HepG2 (cell line): ENCODE data around the gene PRKAR2A. TPM values are rescaled to one million over a fixed set of nuclear protein-coding genes. Genes with fewer than 3 reads are reported as not detected.
"Not testable (repeated sequence)": the region's sequence is repeated elsewhere in the genome, so short reads cannot be mapped to it uniquely, and the experiment has no call there.

Source experiments
- ATAC-seq: fragments of 200-7000 bp; cut with Tn5 transposase; 3 replicates; pipeline ENCODE4 v1.9.1; 2020; ENCODE audit warnings: mild to moderate bottlenecking, moderate library complexity
- BruUV-seq: library from RNA; stranded (reverse); fragments of 400-500 nt; replicated peaks from 2 replicates; lab custom pipeline; 2021; lab: Mats Ljungman, UMichigan
- CTCF ChIA-PET: fragments of 300-600 bp; formaldehyde crosslinking; extraction: SDS; loops from one replicate; lab custom pipeline; 2021; ENCODE audit warnings: low total read pairs, inconsistent platforms, low intra/inter-chr PET ratio; lab: Yijun Ruan, JAX
- POLR2A ChIA-PET: fragments of 350-600 bp; sonication (Branson Sonifier 250); formaldehyde crosslinking; loops from one replicate; lab custom pipeline; 2020; ENCODE audit warnings: antibody characterized with exemption, inconsistent platforms; lab: Yijun Ruan, JAX
- DNase-seq: peaks from one replicate; pipeline ENCODE4 v3.0.0-alpha.2; 2015; ENCODE audit warnings: low spot score
- FAIRE-seq: peaks from 3 replicates; lab custom pipeline; 2011; peaks lifted over from hg19 to GRCh38; lab: Jason Lieb, UNC
- H2AFZ ChIP-seq: one replicate; pipeline ENCODE4 v1.6.1; 2011; ENCODE audit warnings: low read length, inconsistent platforms
- H3K27ac ChIP-seq: fragments of 300-600 bp; 3 replicates; pipeline ENCODE4 v1.8.0; 2011; ENCODE audit warnings: mixed run types, mild to moderate bottlenecking, mixed read lengths, low read length, inconsistent platforms; ENCODE audit not compliant: insufficient read depth; ENCODE audit errors: extremely low read length
- H3K27me3 ChIP-seq, 2 experiments: fragments of 200-600 bp in 1 of 2; 2 replicates in 1 of 2; 3 replicates in 1 of 2; pipeline versions ENCODE4 v1.6.0 to v1.8.0; 2011; ENCODE audit warnings: low read length in 2 of 2, mild to moderate bottlenecking in 2 of 2, moderate library complexity in 2 of 2, inconsistent platforms in 1 of 2; ENCODE audit not compliant: insufficient read depth in 2 of 2, control insufficient read depth in 1 of 2
- H3K36me3 ChIP-seq, 2 experiments: fragments of 200-600 bp in 1 of 2; replicated peaks in 1 of 2; 2 replicates in 1 of 2; 3 replicates in 1 of 2; pipeline versions ENCODE4 v1.5.1 to v1.8.0; 2011; ENCODE audit warnings: low read length in 2 of 2, inconsistent platforms in 1 of 2; ENCODE audit not compliant: insufficient read depth in 2 of 2, control insufficient read depth in 1 of 2
- H3K4me1 ChIP-seq: 2 replicates; pipeline ENCODE4 v1.5.1; 2012; ENCODE audit warnings: low read length, inconsistent platforms; ENCODE audit not compliant: insufficient read depth
- H3K4me2 ChIP-seq: 2 replicates; pipeline ENCODE4 v1.6.0; 2011; ENCODE audit warnings: low read depth, low read length, inconsistent platforms
- H3K4me3 ChIP-seq, 3 experiments: fragments of 200-600 bp in 1 of 3; sonication (generic), shearing (Covaris generic) in 1 of 3; replicated peaks in 1 of 3; 2 replicates each; pipeline ENCODE4 v1.5.1; 2011 to 2016; ENCODE audit warnings: low read length in 3 of 3, inconsistent platforms in 2 of 3, low read depth in 2 of 3, mild to moderate bottlenecking in 2 of 3, control low read depth in 1 of 3, mixed read lengths in 1 of 3; ENCODE audit not compliant: insufficient read depth in 1 of 3
- H3K79me2 ChIP-seq: one replicate; pipeline ENCODE4 v1.6.1; 2011; ENCODE audit warnings: low read length, inconsistent platforms; ENCODE audit not compliant: insufficient read depth
- H3K9ac ChIP-seq: 2 replicates; pipeline ENCODE4 v1.6.0; 2011; ENCODE audit warnings: mild to moderate bottlenecking, low read depth, low read length, inconsistent platforms; ENCODE audit not compliant: insufficient read depth
- H3K9me3 ChIP-seq: 2 replicates; pipeline ENCODE4 v1.5.1; 2012; ENCODE audit warnings: mild to moderate bottlenecking, low read length
- H4K20me1 ChIP-seq: 2 replicates; pipeline ENCODE4 v1.6.0; 2011; ENCODE audit warnings: inconsistent platforms, mild to moderate bottlenecking, low read length, moderate library complexity; ENCODE audit not compliant: insufficient read depth
- BRCA1 ChIP-seq: sonication (generic); formaldehyde crosslinking; IDR thresholded peaks from 2 replicates; pipeline ENCODE4 v1.4.0; 2020; ENCODE audit warnings: missing genetic modification reagents
- HOXA5 ChIP-seq: sonication (generic); formaldehyde crosslinking; IDR thresholded peaks from 2 replicates; pipeline ENCODE4 v1.4.0; 2020; ENCODE audit warnings: missing genetic modification reagents
- SETDB1 ChIP-seq: sonication (generic); formaldehyde crosslinking; IDR thresholded peaks from 2 replicates; pipeline ENCODE4 v1.5.1; 2020; ENCODE audit warnings: missing genetic modification reagents, mild to moderate bottlenecking, borderline replicate concordance
- TCF7 ChIP-seq: sonication (generic); IDR thresholded peaks from 2 replicates; pipeline ENCODE4 v1.6.1; 2016; ENCODE audit warnings: antibody characterized with exemption, low read depth
- ZBTB38 ChIP-seq: sonication (generic); formaldehyde crosslinking; IDR thresholded peaks from 2 replicates; pipeline ENCODE4 v1.5.1; 2020; ENCODE audit warnings: mild to moderate bottlenecking, missing genetic modification reagents
- ZBTB7B ChIP-seq: sonication (generic); formaldehyde crosslinking; IDR thresholded peaks from 2 replicates; pipeline ENCODE4 v1.4.0; 2020; ENCODE audit warnings: missing genetic modification reagents
- ZNF280D ChIP-seq: sonication (generic); formaldehyde crosslinking; IDR thresholded peaks from 2 replicates; pipeline ENCODE4 v1.5.1; 2020; ENCODE audit warnings: mild to moderate bottlenecking, missing genetic modification reagents
- ZNF788 ChIP-seq: sonication (generic); formaldehyde crosslinking; IDR thresholded peaks from 2 replicates; pipeline ENCODE4 v1.5.0; 2020; ENCODE audit warnings: mild to moderate bottlenecking, missing genetic modification reagents, borderline replicate concordance
- WGBS: methylation state at CpG from one replicate; pipeline ENCODE4 v1.1.6; 2017; ENCODE audit warnings: low lambda C conversion rate; 5-methylcytosine and 5-hydroxymethylcytosine counted together
- in situ Hi-C: cut with HindIII; loops from 2 replicates; pipeline ENCODE4 v1.10.0; 2017; ENCODE audit warnings: low pct_unique_long_range_greater_than_20kb; ENCODE audit not compliant: extremely low pct_ligation_motif_present
- intact Hi-C: fragments of 100-400 bp; cut with micrococcal nuclease; formaldehyde crosslinking; loops from one replicate; pipeline ENCODE4 v1.10.0; 2022; ENCODE audit not compliant: unreplicated experiment
- polyA plus RNA-seq, 8 experiments: library from polyadenylated mRNA; depleted of rRNA in 3 of 8; stranded (reverse) in 7 of 8; unstranded in 1 of 8; fragments of >200 nt; fragmentation: Illumina TruSeq in 4 of 8; extraction: Trizol in 4 of 8; gene quantifications; 2 replicates each; pipeline versions ENCODE4 v1.2.1 to v1.2.3, GENCODE V29; 2011 to 2016; ENCODE audit warnings: low read depth in 4 of 8, missing spikeins in 1 of 8, mixed read lengths in 1 of 8; ENCODE audit not compliant: insufficient read depth in 1 of 8
- total RNA-seq, 5 experiments: library from RNA; depleted of rRNA; stranded (reverse); fragments of >200 nt; fragmentation: Illumina TruSeq; extraction: Trizol; gene quantifications; 2 replicates each; pipeline ENCODE4 v1.2.3, GENCODE V29; 2016; ENCODE audit warnings: low read depth in 1 of 5
- TF ChIP-seq, protein P1 (sequence below): sonication (generic); formaldehyde crosslinking; IDR thresholded peaks from 2 replicates; pipeline ENCODE4 v1.4.0; 2020; ENCODE audit warnings: missing genetic modification reagents

The PRKAR2A gene
- total and polyA plus RNA-seq, 2 of the 13 experiments (the other 11 are each of a cell fraction or from before 2014, with no cell fraction given): 11.8 to 29.2 TPM

- Histone ChIP-seq H3K27me3 (no peaks in the 10 kb centered on the region), H3K4me3 (no peak overlapping the region), H3K9me3 (no peaks in the 10 kb centered on the region), H2AFZ (no peak overlapping the region), H3K9ac (no peak overlapping the region), H3K4me1 (no peaks in the 10 kb centered on the region)
- 94% methylated on average over 3 of the region's 3 CpGs for WGBS
- no TSS peak for BruUV-seq
- FAIRE-seq: no peak
- POLR2A ChIA-PET: no interaction called here
- in situ Hi-C loops: no loop called here
- no peak for TF ChIP-seq ZBTB38
- TF ChIP-seq ZNF280D (CRISPR knock-in tag): no peak
- no peak for TF ChIP-seq BRCA1 (CRISPR knock-in tag)
- TF ChIP-seq, protein P1, sequence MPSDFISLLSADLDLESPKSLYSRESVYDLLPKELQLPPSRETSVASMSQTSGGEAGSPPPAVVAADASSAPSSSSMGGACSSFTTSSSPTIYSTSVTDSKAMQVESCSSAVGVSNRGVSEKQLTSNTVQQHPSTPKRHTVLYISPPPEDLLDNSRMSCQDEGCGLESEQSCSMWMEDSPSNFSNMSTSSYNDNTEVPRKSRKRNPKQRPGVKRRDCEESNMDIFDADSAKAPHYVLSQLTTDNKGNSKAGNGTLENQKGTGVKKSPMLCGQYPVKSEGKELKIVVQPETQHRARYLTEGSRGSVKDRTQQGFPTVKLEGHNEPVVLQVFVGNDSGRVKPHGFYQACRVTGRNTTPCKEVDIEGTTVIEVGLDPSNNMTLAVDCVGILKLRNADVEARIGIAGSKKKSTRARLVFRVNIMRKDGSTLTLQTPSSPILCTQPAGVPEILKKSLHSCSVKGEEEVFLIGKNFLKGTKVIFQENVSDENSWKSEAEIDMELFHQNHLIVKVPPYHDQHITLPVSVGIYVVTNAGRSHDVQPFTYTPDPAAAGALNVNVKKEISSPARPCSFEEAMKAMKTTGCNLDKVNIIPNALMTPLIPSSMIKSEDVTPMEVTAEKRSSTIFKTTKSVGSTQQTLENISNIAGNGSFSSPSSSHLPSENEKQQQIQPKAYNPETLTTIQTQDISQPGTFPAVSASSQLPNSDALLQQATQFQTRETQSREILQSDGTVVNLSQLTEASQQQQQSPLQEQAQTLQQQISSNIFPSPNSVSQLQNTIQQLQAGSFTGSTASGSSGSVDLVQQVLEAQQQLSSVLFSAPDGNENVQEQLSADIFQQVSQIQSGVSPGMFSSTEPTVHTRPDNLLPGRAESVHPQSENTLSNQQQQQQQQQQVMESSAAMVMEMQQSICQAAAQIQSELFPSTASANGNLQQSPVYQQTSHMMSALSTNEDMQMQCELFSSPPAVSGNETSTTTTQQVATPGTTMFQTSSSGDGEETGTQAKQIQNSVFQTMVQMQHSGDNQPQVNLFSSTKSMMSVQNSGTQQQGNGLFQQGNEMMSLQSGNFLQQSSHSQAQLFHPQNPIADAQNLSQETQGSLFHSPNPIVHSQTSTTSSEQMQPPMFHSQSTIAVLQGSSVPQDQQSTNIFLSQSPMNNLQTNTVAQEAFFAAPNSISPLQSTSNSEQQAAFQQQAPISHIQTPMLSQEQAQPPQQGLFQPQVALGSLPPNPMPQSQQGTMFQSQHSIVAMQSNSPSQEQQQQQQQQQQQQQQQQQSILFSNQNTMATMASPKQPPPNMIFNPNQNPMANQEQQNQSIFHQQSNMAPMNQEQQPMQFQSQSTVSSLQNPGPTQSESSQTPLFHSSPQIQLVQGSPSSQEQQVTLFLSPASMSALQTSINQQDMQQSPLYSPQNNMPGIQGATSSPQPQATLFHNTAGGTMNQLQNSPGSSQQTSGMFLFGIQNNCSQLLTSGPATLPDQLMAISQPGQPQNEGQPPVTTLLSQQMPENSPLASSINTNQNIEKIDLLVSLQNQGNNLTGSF: no peak
- no peak for TF ChIP-seq ZNF788 (CRISPR knock-in tag)
- TF ChIP-seq HOXA5 (CRISPR knock-in tag): no peak
- TF ChIP-seq SETDB1 (CRISPR knock-in tag): no peak
- TF ChIP-seq ZBTB7B: no peak
- no peak for TF ChIP-seq TCF7
- TF ChIP-seq, all 625 proteins: peak for 0
- Histone ChIP-seq H3K36me3 (peaks cover 6 to 20% of the 10 kb centered on the region in 2 experiments; a peak in 4 of 5 replicates), H3K4me2 (no peak overlapping the region), H4K20me1 (no peaks in the 10 kb centered on the region), H3K27ac (no peak overlapping the region), H3K79me2 (no peaks in the 10 kb centered on the region)
- DNase-seq (no peak), ATAC-seq (no peak)
- CTCF ChIA-PET: no interaction called here
- intact Hi-C loops: no loop called here
These were observed 84.9 kb downstream of the PRKAR2A start for GRCh38 chr3:48762816-48763215.

GRCh38 chr3:48759991-48760540, 87.6 kb downstream of the PRKAR2A start:
- POLR2A ChIA-PET, H3K9ac ChIP-seq, DNase-seq, H4K20me1 ChIP-seq, intact Hi-C loops, H3K4me3 ChIP-seq, ATAC-seq, H3K9me3 ChIP-seq, H2AFZ ChIP-seq, CTCF ChIA-PET, in situ Hi-C loops, H3K27me3 ChIP-seq, FAIRE-seq, H3K4me2 ChIP-seq, H3K27ac ChIP-seq, H3K79me2 ChIP-seq, BruUV-seq: not testable (repeated sequence)
- 97% methylated on average over 5 of the region's 5 CpGs for WGBS
- Histone ChIP-seq H3K4me1 (peaks cover 10% of the 10 kb centered on the region), H3K36me3 (peaks cover 4 to 15% of the 10 kb centered on the region in 2 experiments; a peak in 3 of 5 replicates)
